Smooth muscle cell (in vitro differentiated cells): ENCODE data around the gene IL6ST. TPM values are rescaled to one million over a fixed set of nuclear protein-coding genes. Genes with fewer than 3 reads are reported as not detected.

ENCODE experiments used
- DNase-seq: peaks from one replicate; lab custom pipeline; 2025; ENCODE audit not compliant: unreplicated experiment; lab: John Stamatoyannopoulos, UW
- H2AFZ ChIP-seq: fragments of 200-600 bp; sonication (generic); 2 replicates; pipeline ENCODE4 v1.6.0; 2016; ENCODE audit warnings: antibody characterized with exemption, low read depth, mild to moderate bottlenecking
- H3F3A ChIP-seq: fragments of 200-600 bp; sonication (generic); 2 replicates; pipeline ENCODE4 v1.6.0; 2017; ENCODE audit warnings: antibody characterized with exemption, low read depth
- H3K27ac ChIP-seq: fragments of 200-600 bp; sonication (generic); 2 replicates; pipeline ENCODE4 v1.5.1; 2016; ENCODE audit warnings: low read depth, mild to moderate bottlenecking
- H3K27me3 ChIP-seq: fragments of 200-600 bp; sonication (generic); 2 replicates; pipeline ENCODE4 v1.6.1; 2016; ENCODE audit warnings: low read depth, mild to moderate bottlenecking
- H3K36me3 ChIP-seq: fragments of 200-600 bp; sonication (generic); 2 replicates; pipeline ENCODE4 v1.5.1; 2016; ENCODE audit warnings: low read depth
- H3K4me1 ChIP-seq: fragments of 200-600 bp; sonication (generic); 2 replicates; pipeline ENCODE4 v1.5.1; 2016; ENCODE audit warnings: low read depth
- H3K4me2 ChIP-seq: fragments of 200-600 bp; sonication (generic); 2 replicates; pipeline ENCODE4 v1.6.0; 2016; ENCODE audit warnings: mild to moderate bottlenecking
- H3K4me3 ChIP-seq: fragments of 200-600 bp; sonication (generic); 2 replicates; pipeline ENCODE4 v1.5.1; 2016; ENCODE audit warnings: mild to moderate bottlenecking
- H3K79me2 ChIP-seq: fragments of 200-600 bp; sonication (generic); 2 replicates; pipeline ENCODE4 v1.6.0; 2016; ENCODE audit warnings: low read depth, mild to moderate bottlenecking
- H3K9ac ChIP-seq: fragments of 200-600 bp; sonication (generic); 2 replicates; pipeline ENCODE4 v1.6.0; 2016; ENCODE audit warnings: low read depth
- H3K9me3 ChIP-seq: fragments of 200-600 bp; sonication (generic); replicated peaks from 2 replicates; pipeline ENCODE4 v1.5.1; 2016; ENCODE audit warnings: low read depth
- H4K20me1 ChIP-seq: fragments of 200-600 bp; sonication (generic); 2 replicates; pipeline ENCODE4 v1.6.0; 2016; ENCODE audit warnings: low read depth
- CTCF ChIP-seq: fragments of 200-600 bp; sonication (generic); IDR thresholded peaks from 2 replicates; pipeline ENCODE4 v1.5.1; 2017; ENCODE audit warnings: borderline replicate concordance, mild to moderate bottlenecking, antibody characterized with exemption; ENCODE audit not compliant: insufficient read depth, poor library complexity, severe bottlenecking
- WGBS: methylation state at CpG from one replicate; pipeline ENCODE4 v1.1.7; 2016; ENCODE audit warnings: low lambda C conversion rate; 5-methylcytosine and 5-hydroxymethylcytosine counted together
- polyA plus RNA-seq: library from polyadenylated mRNA; unstranded; fragments of >200 nt; fragmentation: Nextera tagmentation; extraction: Ambion mirVana; gene quantifications from 2 replicates; pipeline ENCODE4 v1.2.1, GENCODE V29; 2016
- total RNA-seq: library from RNA; depleted of rRNA; stranded (reverse); fragments of >200 nt; gene quantifications from 2 replicates; pipeline ENCODE4 v1.2.3, GENCODE V29; 2014

The IL6ST gene
- total and polyA plus RNA-seq, 2 experiments from 2014 or later = 555 to 1,401 TPM

- Histone ChIP-seq H3K4me1 (no peaks in the 10 kb centered on the region), H3K9ac (no peak overlapping the region)
Measured at GRCh38 chr5:55920784-55921183, 74.0 kb downstream of the IL6ST start.

GRCh38 chr5:55919625-55920024 is 75.1 kb downstream of the IL6ST start:
- H3K9ac ChIP-seq = no peak overlapping the region
- no peaks in the 10 kb centered on the region for H3F3A ChIP-seq
- WGBS = 98% methylated on average over 3 of the region's 3 CpGs
- no peaks in the 10 kb centered on the region for H3K27me3 ChIP-seq
- no peak for TF ChIP-seq CTCF
- H3K9me3 ChIP-seq = no peaks in the 10 kb centered on the region
- no peak overlapping the region for H3K27ac ChIP-seq
- DNase-seq = no peak
- H3K79me2 ChIP-seq = no peaks in the 10 kb centered on the region
- H4K20me1 ChIP-seq = no peaks in the 10 kb centered on the region
- no peak overlapping the region for H3K4me2 ChIP-seq
- H3K36me3 ChIP-seq = no peaks in the 10 kb centered on the region
- no peak overlapping the region for H3K4me3 ChIP-seq
- H3K4me1 ChIP-seq = no peaks in the 10 kb centered on the region
- H2AFZ ChIP-seq = no peak overlapping the region

More at GRCh38 chr5:55920784-55921183, 74.0 kb downstream of the IL6ST start:
- WGBS = 84% methylated on average over 5 of the region's 5 CpGs
- no peak for DNase-seq
- no peak overlapping the region for H3K4me2 ChIP-seq
- H2AFZ ChIP-seq = no peak overlapping the region
- peak; percentile 5 for TF ChIP-seq CTCF
- H3K4me3 ChIP-seq = no peak overlapping the region
- no peaks in the 10 kb centered on the region for H3K79me2 ChIP-seq
- H3K27me3 ChIP-seq = no peaks in the 10 kb centered on the region
- H3F3A ChIP-seq = no peaks in the 10 kb centered on the region
- no peaks in the 10 kb centered on the region for H3K36me3 ChIP-seq
- H3K27ac ChIP-seq = no peak overlapping the region
- H4K20me1 ChIP-seq = no peaks in the 10 kb centered on the region
- H3K9me3 ChIP-seq = no peaks in the 10 kb centered on the region

GRCh38 chr5:55918087-55919035 is 76.4 kb downstream of the IL6ST start:
- no peak for DNase-seq
- H3K4me3 ChIP-seq = no peak overlapping the region
- H3K9ac ChIP-seq = no peak overlapping the region
- 86% methylated on average over 17 of the region's 17 CpGs for WGBS
- no peaks in the 10 kb centered on the region for H3K27me3 ChIP-seq
- no peaks in the 10 kb centered on the region for H4K20me1 ChIP-seq
- no peak overlapping the region for H2AFZ ChIP-seq
- H3K27ac ChIP-seq = no peak overlapping the region
- no peaks in the 10 kb centered on the region for H3K36me3 ChIP-seq
- H3K4me1 ChIP-seq = no peaks in the 10 kb centered on the region
- H3K79me2 ChIP-seq = no peaks in the 10 kb centered on the region
- TF ChIP-seq CTCF = no peak
- H3F3A ChIP-seq = no peaks in the 10 kb centered on the region
- no peak overlapping the region for H3K4me2 ChIP-seq
- no peaks in the 10 kb centered on the region for H3K9me3 ChIP-seq
